Measurements from ENCODE around the gene CHRNA4. TPM values are rescaled to one million over a fixed set of nuclear protein-coding genes. Genes with fewer than 3 reads are reported as not detected.

Gene CHRNA4
- total and polyA plus RNA-seq, 10 of the 15 experiments (the other 5 are each of a cell fraction or from before 2014, with no cell fraction given), result 0.04 to 0.41 (median 0.06) TPM; not detected in 5

- SMC1A ChIA-PET (ENCODE audit: uncharacterized antibody, unreplicated experiment), result no interaction called here
- H3K4me1 ChIP-seq (ENCODE audit: control insufficient read depth, insufficient read depth, low read length), result no peaks in the 10 kb centered on the region
- POLR2A ChIA-PET, result no interaction called here
- ATAC-seq (no peak), DNase-seq (ENCODE audit: low read depth, low spot score) (no peak), FAIRE-seq (no peak)
- H3K4me3 ChIP-seq, result no peak overlapping the region
- RAD21 ChIA-PET (ENCODE audit: unreplicated experiment), result no interaction called here
- in situ Hi-C loops (cut with MboI), result no loop called here
- CTCF ChIA-PET, result no interaction called here
- H3K79me2 ChIP-seq (ENCODE audit: control insufficient read depth, insufficient read depth, low read length), result no peaks in the 10 kb centered on the region
- H3K27ac ChIP-seq (ENCODE audit: control insufficient read depth, insufficient read depth), result no peak overlapping the region
- H3K36me3 ChIP-seq (ENCODE audit: control insufficient read depth in 2 of 2, insufficient read depth in 2 of 2, low read length in 1 of 2), result no peaks in the 10 kb centered on the region
- H3K9me3 ChIP-seq (replicated peaks; ENCODE audit: control insufficient read depth, insufficient read depth, low read length), result no peaks in the 10 kb centered on the region; the same call in 2 of the 3 replicates
- H3K4me2 ChIP-seq (ENCODE audit: control insufficient read depth, insufficient read depth), result no peak overlapping the region
- BruUV-seq (replicated peaks), result no TSS peak
- H4K20me1 ChIP-seq (ENCODE audit: control insufficient read depth, insufficient read depth), result no peaks in the 10 kb centered on the region
- H3K27me3 ChIP-seq (replicated peaks in 1 of 2; ENCODE audit: control insufficient read depth in 2 of 2, insufficient read depth in 2 of 2, low read length in 1 of 2), result no peaks in the 10 kb centered on the region
- WGBS (ENCODE audit: insufficient coverage, insufficient replicate concordance, low lambda C conversion rate, missing lambda C conversion rate), result 82% methylated on average over 40 of the region's 46 CpGs
- intact Hi-C loops (cut with micrococcal nuclease; ENCODE audit: unreplicated experiment), result no loop called here
- H2AFZ ChIP-seq (ENCODE audit: control insufficient read depth, low read depth, low read length), result no peak overlapping the region
- no peak overlapping the region for H3K9ac ChIP-seq (ENCODE audit: control insufficient read depth, insufficient read depth, low read length)
- TF ChIP-seq NRF1 (conservative IDR thresholded peaks at IDR 0.05; ENCODE audit: low read depth, low read length) (no peak), ETV6 (conservative IDR thresholded peaks at IDR 0.05 in 1 of 2, IDR thresholded peaks at IDR 0.05 in 1 of 2; ENCODE audit: borderline replicate concordance in 1 of 2, low read depth in 1 of 2) (no peak), STAT1 (conservative IDR thresholded peaks at IDR 0.05) (no peak), IKZF2 (IDR thresholded peaks at IDR 0.05) (no peak), USF1 (IDR thresholded peaks at IDR 0.05; ENCODE audit: borderline replicate concordance, extremely low read length, insufficient read depth, low read depth, low read length) (no peak), ZBTB4 (CRISPR knock-in tag; IDR thresholded peaks at IDR 0.05) (no peak), MTA2 (IDR thresholded peaks at IDR 0.05; ENCODE audit: low read depth) (no peak), TBL1XR1 (IDR thresholded peaks at IDR 0.05; ENCODE audit: low read depth, low read length) (no peak), GABPA (IDR thresholded peaks at IDR 0.05; ENCODE audit: low read depth) (no peak), POLR2AphosphoS2 (IDR thresholded peaks at IDR 0.05; ENCODE audit: low read depth, low read length) (no peak), CTCF (IDR thresholded peaks at IDR 0.05 in 2 of 3, conservative IDR thresholded peaks at IDR 0.05 in 1 of 3; ENCODE audit: control insufficient read depth in 2 of 3, extremely low read depth in 1 of 3, insufficient read depth in 1 of 3, low read depth in 3 of 3, low read length in 3 of 3) (no peak), RELA (IDR thresholded peaks at IDR 0.05; ENCODE audit: borderline replicate concordance, partially characterized antibody) (no peak), ESRRA (IDR thresholded peaks at IDR 0.05; ENCODE audit: low read length) (no peak), ZNF622 (IDR thresholded peaks at IDR 0.05) (no peak), CBX3 (IDR thresholded peaks at IDR 0.05; ENCODE audit: borderline replicate concordance, low read depth) (no peak)
Observed at GRCh38 chr20:63350597-63351325, 10.4 kb downstream of the CHRNA4 start.
